Gastroesophageal sphincter (tissue), 4 donors: ENCODE results near the gene NDUFB8. TPM values are rescaled to one million over a fixed set of nuclear protein-coding genes. Genes with fewer than 3 reads are reported as not detected.

Experiments
- ATAC-seq: fragments of 150-250 bp; one replicate; pipeline ENCODE4 v1.9.1; 2016; ENCODE audit warnings: mild to moderate bottlenecking, moderate library complexity
- H3K27ac ChIP-seq, 4 donors: fragments of 200-600 bp; sonication (generic) in 3 of 4; 1 replicate in 3 of 4; 2 replicates in 1 of 4; pipeline ENCODE4 v1.5.1; 2016 to 2019
- H3K27me3 ChIP-seq: fragments of 200-600 bp; sonication (generic); one replicate; pipeline ENCODE4 v1.5.1; 2019
- H3K36me3 ChIP-seq, 2 donors: fragments of 200-600 bp; sonication (generic); one replicate each; pipeline ENCODE4 v1.5.1; 2019; ENCODE audit warnings: control low read depth in 1 of 2
- H3K4me1 ChIP-seq, 3 donors: fragments of 200-600 bp; sonication (generic); 1 replicate in 2 of 3; 2 replicates in 1 of 3; pipeline ENCODE4 v1.5.1; 2016 to 2019; ENCODE audit warnings: control low read depth in 2 of 3
- H3K4me3 ChIP-seq, 2 donors: fragments of 200-600 bp; sonication (generic); one replicate each; pipeline ENCODE4 v1.5.1; 2019; ENCODE audit warnings: mild to moderate bottlenecking in 1 of 2, moderate library complexity in 1 of 2
- H3K9me3 ChIP-seq, 3 donors: fragments of 200-600 bp; sonication (generic); one replicate each; pipeline ENCODE4 v1.5.1; 2017 to 2019; ENCODE audit warnings: control low read depth in 2 of 3
- EP300 ChIP-seq: sonication (generic); formaldehyde crosslinking; IDR thresholded peaks from one replicate; pipeline ENCODE4 v1.6.1; 2017; ENCODE audit warnings: antibody characterized with exemption, mild to moderate bottlenecking
- POLR2A ChIP-seq, 2 donors: fragments of 450-650 bp; IDR thresholded peaks; one replicate each; pipeline ENCODE4 v1.6.1; 2017; ENCODE audit warnings: antibody characterized with exemption in 2 of 2, mild to moderate bottlenecking in 2 of 2, moderate library complexity in 1 of 2
- POLR2AphosphoS5 ChIP-seq: sonication (generic); formaldehyde crosslinking; IDR thresholded peaks from one replicate; pipeline ENCODE4 v1.6.1; 2017; ENCODE audit warnings: antibody characterized with exemption
- WGBS, 2 donors: methylation state at CpG; one replicate each; pipeline ENCODE4 v1.1.5; 2018; ENCODE audit warnings: low coverage in 1 of 2; 5-methylcytosine and 5-hydroxymethylcytosine counted together
- total RNA-seq, 4 donors: library from RNA; depleted of rRNA; stranded (reverse); fragments of >200 nt; gene quantifications; one replicate each; pipeline ENCODE4 v1.1.0, GENCODE V29; 2016
- TF ChIP-seq, protein P1 (sequence below), 4 experiments: fragments of 200-600 bp in 2 of 4; fragments of 450-650 bp in 2 of 4; sonication (generic) in 1 of 4; IDR thresholded peaks; one replicate each; pipeline ENCODE4 v1.5.1; 2017 to 2019; ENCODE audit warnings: antibody characterized with exemption in 4 of 4, mild to moderate bottlenecking in 2 of 4, moderate library complexity in 2 of 4

Gene NDUFB8
- total RNA-seq, 4 donors from 2014 or later: 268 to 317 (median 283) TPM

DNA sequence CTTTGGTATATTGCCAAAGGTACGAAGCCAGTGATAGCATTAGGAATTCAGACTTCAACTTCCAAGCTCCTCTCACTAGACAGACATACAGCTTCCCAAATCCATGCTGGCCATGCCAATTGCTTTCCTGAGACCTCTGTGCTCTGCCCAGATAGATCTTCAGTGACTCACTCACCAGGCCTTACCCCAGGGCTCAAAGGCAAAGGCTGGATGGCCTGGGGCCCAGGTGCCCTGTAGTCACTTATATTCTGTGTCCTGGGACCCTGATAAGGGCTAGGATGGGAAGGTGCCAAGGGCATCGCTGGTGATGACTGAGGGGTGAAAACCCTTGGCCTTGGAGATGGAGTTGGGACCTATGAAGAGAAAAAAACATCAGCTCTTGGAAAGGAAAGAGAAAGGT lies 39.1 kb downstream of the NDUFB8 start:
- Histone ChIP-seq H3K27ac (no peak overlapping the region), H3K27me3 (no peaks in the 10 kb centered on the region), H3K9me3 (no peaks in the 10 kb centered on the region), H3K4me1 (no peaks in the 10 kb centered on the region), H3K36me3 (peaks cover 0 to 100% of the 10 kb centered on the region in 2 donors), H3K4me3 (no peak overlapping the region)
- TF ChIP-seq POLR2A (IDR thresholded peaks at IDR 0.05) (no peak), POLR2AphosphoS5 (no peak), EP300 (no peak)
- TF ChIP-seq, protein P1, sequence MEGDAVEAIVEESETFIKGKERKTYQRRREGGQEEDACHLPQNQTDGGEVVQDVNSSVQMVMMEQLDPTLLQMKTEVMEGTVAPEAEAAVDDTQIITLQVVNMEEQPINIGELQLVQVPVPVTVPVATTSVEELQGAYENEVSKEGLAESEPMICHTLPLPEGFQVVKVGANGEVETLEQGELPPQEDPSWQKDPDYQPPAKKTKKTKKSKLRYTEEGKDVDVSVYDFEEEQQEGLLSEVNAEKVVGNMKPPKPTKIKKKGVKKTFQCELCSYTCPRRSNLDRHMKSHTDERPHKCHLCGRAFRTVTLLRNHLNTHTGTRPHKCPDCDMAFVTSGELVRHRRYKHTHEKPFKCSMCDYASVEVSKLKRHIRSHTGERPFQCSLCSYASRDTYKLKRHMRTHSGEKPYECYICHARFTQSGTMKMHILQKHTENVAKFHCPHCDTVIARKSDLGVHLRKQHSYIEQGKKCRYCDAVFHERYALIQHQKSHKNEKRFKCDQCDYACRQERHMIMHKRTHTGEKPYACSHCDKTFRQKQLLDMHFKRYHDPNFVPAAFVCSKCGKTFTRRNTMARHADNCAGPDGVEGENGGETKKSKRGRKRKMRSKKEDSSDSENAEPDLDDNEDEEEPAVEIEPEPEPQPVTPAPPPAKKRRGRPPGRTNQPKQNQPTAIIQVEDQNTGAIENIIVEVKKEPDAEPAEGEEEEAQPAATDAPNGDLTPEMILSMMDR (IDR thresholded peaks at IDR 0.05): no peak
- no peak for ATAC-seq
- 90 to 100% methylated on average over 1 to 2 of the region's 2 CpGs for WGBS, 2 donors

- H3K4me1 ChIP-seq: no peaks in the 10 kb centered on the region
- H3K4me3 ChIP-seq: no peak overlapping the region
- no peaks in the 10 kb centered on the region for H3K27me3 ChIP-seq
- peaks cover 0 to 97% of the 10 kb centered on the region in 2 donors for H3K36me3 ChIP-seq
- 71 to 79% methylated on average over 2 to 5 of the region's 5 CpGs for WGBS, 2 donors
- no peak for ATAC-seq
- no peak overlapping the region for H3K27ac ChIP-seq
- no peaks in the 10 kb centered on the region for H3K9me3 ChIP-seq
- TF ChIP-seq EP300: no peak
- TF ChIP-seq, protein P1 (IDR thresholded peaks at IDR 0.05): no peak
- TF ChIP-seq POLR2A (IDR thresholded peaks at IDR 0.05): no peak
- no peak for TF ChIP-seq POLR2AphosphoS5
These were observed 40.3 kb downstream of the NDUFB8 start for GRCh38 chr10:100489396-100489795.

DNA sequence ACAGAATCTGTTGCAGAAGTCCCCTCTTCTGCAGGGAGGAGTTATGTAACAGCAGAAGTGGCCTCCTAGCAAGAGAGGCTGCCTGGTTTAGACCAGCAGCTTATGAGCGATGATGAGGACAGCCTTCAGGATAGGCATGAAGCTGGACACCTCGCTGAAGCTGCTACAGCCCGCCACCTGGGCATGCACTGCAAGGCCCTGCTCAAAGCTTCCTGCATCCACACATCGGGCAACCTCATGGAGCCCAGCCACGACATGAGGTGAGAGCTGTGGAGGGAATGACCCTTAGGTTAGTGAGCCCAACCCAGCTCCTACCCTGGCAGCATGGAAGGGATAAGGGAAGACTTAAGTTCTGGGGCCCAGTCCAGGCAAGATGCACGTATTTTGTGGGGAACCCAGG lies 42.1 kb downstream of the NDUFB8 start:
- H3K4me1 ChIP-seq: peaks cover 0 to 7% (median 0%) of the 10 kb centered on the region in 3 donors
- no peak for TF ChIP-seq POLR2A (IDR thresholded peaks at IDR 0.05)
- no peak for TF ChIP-seq EP300
- TF ChIP-seq, protein P1 (IDR thresholded peaks at IDR 0.05): no peak
- no peak for TF ChIP-seq POLR2AphosphoS5
- H3K36me3 ChIP-seq: peaks cover 0 to 78% of the 10 kb centered on the region in 2 donors
- no peak overlapping the region for H3K27ac ChIP-seq
- WGBS, 2 donors: 100% methylated on average over 1 of the region's 6 CpGs; no CpG with 5 or more reads in 1 of the 2 donors
- no peaks in the 10 kb centered on the region for H3K9me3 ChIP-seq
- no peaks in the 10 kb centered on the region for H3K27me3 ChIP-seq
- ATAC-seq: no peak
- H3K4me3 ChIP-seq: no peak overlapping the region

DNA sequence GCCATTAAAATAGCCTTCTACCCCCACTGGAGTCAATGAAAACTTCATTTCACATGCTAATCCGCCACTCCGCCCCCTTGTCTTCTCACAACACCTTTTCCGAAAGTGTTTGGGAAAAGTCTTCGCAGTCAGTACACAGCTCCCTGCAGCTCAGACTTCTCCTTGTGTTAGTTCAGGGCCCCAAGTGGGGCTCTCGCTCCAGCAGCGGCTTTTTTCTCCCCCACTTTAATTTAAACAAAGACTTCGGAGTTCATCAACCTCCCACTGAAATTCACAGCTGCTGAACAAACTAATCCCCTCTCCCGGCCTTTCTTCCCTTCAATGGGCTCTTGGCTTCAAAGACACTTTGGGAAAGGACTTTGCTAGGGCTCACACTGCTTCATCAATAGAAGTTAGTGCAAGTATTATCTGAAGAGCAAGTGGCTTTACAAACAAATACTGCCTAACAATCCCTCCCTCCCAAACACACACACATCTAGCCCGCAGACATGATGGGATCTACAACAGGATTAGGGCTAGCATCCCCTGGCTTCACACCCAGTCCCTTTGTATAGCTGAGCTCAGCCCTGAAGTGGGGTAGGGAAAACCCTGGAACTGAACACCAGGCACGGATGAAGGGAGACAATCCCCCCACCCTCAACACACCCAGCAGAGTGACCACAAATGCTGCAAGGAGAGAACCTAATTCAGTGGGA lies 43.7 kb downstream of the NDUFB8 start:
- no peaks in the 10 kb centered on the region for H3K9me3 ChIP-seq
- no peak for TF ChIP-seq EP300
- TF ChIP-seq POLR2AphosphoS5: no peak
- no peak for TF ChIP-seq POLR2A (IDR thresholded peaks at IDR 0.05)
- TF ChIP-seq, protein P1 (IDR thresholded peaks at IDR 0.05): no peak
- H3K27ac ChIP-seq: no peak overlapping the region
- ATAC-seq: no peak
- H3K36me3 ChIP-seq: peaks cover 0 to 63% of the 10 kb centered on the region in 2 donors
- peaks cover 6% of the 10 kb centered on the region for H3K27me3 ChIP-seq
- no peak overlapping the region for H3K4me3 ChIP-seq
- H3K4me1 ChIP-seq: peaks cover 0 to 22% (median 6%) of the 10 kb centered on the region in 3 donors
- WGBS, 2 donors: 74 to 88% methylated on average over 3 to 7 of the region's 10 CpGs

DNA sequence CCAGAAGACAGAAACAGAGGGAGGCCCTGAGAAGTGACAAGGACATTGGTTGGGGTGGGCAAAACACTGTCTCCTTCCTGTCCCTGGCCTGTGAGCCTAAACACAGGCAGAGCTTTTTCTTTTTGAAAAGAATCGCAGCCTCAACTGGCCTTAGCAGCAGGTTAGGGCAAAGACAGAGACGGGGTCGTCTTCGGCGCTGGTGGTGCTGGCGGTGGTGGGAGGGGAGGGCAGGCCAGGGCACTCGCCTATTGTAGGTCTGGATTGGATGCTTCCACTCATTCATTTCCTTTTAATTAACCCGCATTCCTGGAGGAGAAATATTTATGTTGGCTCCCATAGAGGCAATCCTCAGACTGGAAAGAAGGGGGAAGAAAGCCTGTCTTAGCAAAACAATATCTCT lies 44.3 kb downstream of the NDUFB8 start:
- ATAC-seq: no peak
- Histone ChIP-seq H3K27me3 (peaks cover 11% of the 10 kb centered on the region), H3K4me1 (peaks cover 0 to 22% (median 6%) of the 10 kb centered on the region in 3 donors), H3K36me3 (peaks cover 0 to 57% of the 10 kb centered on the region in 2 donors), H3K27ac (no peak overlapping the region), H3K4me3 (no peak overlapping the region), H3K9me3 (no peaks in the 10 kb centered on the region)
- no peak for TF ChIP-seq EP300
- TF ChIP-seq POLR2AphosphoS5: no peak
- TF ChIP-seq, protein P1 (IDR thresholded peaks at IDR 0.05): no peak
- TF ChIP-seq POLR2A (IDR thresholded peaks at IDR 0.05): no peak
- 60% methylated on average over 4 of the region's 8 CpGs; no CpG with 5 or more reads in 1 of the 2 donors for WGBS, 2 donors
